Fibroblast of mammary gland (primary cell): Measurements from ENCODE around the gene PNN.
"Not testable (repeated sequence)": the region's sequence is repeated elsewhere in the genome, so short reads cannot be mapped to it uniquely, and the experiment has no call there.

Source experiments
- DNase-seq: peaks from one replicate; pipeline ENCODE4 v3.0.0-alpha.2; 2010; ENCODE audit warnings: low read depth
- H3K4me3 ChIP-seq: 2 replicates; pipeline ENCODE4 v1.5.1; 2011; ENCODE audit warnings: low read depth, mild to moderate bottlenecking, low read length, moderate library complexity; ENCODE audit not compliant: control insufficient read depth
- TF ChIP-seq, protein P1 (sequence below): conservative IDR thresholded peaks from 2 replicates; pipeline ENCODE4 v1.5.1; 2011; ENCODE audit warnings: low read depth, low read length, inconsistent platforms; ENCODE audit not compliant: control insufficient read depth, insufficient read depth

The PNN gene

DNA sequence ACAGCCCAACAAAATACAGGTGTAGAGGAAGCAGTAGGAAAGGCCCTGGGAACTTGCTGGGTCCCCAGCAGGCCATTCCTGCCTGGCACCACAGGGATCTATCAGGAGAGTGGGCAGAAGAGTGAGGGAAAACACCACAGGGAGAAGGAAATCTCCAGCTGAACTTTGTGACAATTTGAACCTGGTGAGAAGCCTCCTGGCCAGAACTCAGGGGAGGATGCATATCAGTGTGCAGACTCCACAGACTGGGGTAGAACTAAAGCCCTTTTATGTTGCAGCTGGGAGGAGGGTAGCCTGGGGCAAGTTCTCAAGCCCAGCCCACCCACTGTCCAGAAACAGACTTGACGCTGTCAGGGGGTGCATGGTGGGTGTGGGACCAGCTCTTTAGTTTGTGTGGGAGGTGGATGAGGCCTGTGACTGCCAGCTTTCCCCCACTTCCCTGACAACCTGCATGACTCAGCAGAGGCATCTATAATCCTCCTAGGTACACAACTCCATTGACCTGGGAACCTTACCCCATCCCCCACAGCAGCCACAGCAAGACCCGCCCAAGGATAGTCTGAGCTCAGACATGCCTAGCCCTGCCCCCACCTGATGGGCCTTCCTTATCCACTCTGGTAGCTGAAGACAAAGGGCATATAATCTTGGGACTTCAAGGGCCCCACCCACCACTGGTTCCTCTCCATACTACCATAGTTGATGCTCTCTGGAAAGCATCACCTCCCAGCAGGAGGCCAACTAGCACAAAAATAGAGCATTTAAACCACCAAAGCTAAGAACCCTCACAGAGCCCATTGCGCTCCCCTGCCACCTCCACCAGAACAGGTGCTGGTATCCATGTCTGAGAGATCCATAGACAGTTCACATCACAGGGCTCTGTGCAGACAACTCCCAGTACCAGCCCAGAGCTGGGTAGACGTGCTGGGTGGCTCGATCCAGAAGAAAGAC, 28.9 kb downstream of the PNN start:
- H3K4me3 ChIP-seq, result no peak overlapping the region
- DNase-seq, result no peak
- TF ChIP-seq, protein P1, sequence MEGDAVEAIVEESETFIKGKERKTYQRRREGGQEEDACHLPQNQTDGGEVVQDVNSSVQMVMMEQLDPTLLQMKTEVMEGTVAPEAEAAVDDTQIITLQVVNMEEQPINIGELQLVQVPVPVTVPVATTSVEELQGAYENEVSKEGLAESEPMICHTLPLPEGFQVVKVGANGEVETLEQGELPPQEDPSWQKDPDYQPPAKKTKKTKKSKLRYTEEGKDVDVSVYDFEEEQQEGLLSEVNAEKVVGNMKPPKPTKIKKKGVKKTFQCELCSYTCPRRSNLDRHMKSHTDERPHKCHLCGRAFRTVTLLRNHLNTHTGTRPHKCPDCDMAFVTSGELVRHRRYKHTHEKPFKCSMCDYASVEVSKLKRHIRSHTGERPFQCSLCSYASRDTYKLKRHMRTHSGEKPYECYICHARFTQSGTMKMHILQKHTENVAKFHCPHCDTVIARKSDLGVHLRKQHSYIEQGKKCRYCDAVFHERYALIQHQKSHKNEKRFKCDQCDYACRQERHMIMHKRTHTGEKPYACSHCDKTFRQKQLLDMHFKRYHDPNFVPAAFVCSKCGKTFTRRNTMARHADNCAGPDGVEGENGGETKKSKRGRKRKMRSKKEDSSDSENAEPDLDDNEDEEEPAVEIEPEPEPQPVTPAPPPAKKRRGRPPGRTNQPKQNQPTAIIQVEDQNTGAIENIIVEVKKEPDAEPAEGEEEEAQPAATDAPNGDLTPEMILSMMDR, result no peak

DNA sequence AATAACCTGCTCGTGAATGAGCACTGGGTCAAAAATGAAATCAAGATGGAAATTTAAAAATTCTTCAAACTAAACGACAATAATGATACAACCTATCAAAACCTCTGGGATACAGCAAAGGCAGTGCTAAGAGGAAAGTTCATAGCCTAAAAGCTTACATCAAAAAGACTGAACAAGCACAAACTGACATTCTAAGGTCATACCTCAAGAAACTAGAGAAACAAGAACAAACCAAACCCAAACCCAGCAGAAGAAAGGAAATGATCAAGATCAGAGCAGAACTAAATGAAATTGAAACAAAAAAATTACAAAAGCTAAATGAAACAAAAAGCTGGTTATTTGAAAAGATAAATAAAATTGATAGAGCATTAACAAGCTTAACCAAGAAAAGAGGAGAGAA, 32.4 kb downstream of the PNN start:
- not testable (repeated sequence) for DNase-seq

DNA sequence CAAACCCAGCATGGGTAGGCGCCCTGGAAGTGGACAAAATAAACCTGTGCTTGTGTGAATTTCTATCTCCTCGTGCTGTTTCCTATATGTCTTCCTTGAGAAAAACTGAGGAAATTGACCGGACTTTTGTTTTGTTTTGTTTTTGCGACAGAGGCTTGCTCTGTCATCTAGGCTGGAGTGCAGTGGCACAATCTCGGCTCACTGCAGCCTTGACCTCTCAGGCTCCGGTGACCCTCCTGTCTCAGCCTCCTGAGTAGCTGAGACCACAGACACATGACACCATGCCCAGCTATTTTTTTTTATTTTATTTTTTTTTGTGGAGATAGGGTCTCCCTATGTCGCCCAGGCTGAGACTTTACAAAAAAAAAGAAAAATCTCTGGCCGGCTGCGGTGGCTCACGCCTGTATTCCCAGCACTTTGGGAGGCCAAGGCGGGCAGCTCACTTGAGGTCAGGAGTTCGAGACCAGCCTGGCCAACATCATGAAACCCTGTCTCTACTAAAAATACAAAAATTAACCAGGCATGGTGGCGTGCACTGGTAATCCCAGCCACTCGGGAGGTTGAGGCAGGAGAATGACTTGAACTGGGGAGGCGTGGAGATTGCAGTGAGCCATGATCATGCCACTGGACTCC, 36.2 kb downstream of the PNN start:
- no peak for DNase-seq
- TF ChIP-seq, protein P1, result no peak

More for the DNA sequence above, 32.4 kb downstream of the PNN start:
- H3K4me3 ChIP-seq, result not testable (repeated sequence)

DNA sequence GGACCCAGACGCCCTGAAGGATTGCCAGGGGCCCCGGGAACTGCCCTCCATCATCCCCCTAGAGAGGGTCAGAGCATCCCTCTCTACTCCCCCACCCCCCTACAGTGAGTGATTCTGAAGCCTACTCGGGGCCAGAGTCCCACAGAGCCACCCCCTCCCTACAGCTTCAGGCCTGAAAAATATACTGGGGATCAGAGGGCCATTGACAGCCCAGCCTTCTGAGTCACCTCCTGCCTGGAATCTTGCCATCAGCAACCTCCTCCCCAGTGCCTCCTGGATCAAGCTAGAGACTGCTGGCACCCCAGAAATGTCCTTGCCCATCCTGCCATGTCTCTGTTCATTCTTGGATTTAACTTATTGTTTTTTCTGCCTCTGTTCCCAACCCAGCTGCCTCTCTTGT, 37.0 kb downstream of the PNN start:
- DNase-seq, result peak; percentile 23
- H3K4me3 ChIP-seq, result no peak overlapping the region
- TF ChIP-seq, protein P1, result no peak

More for the DNA sequence above, 36.2 kb downstream of the PNN start:
- H3K4me3 ChIP-seq, result no peak overlapping the region

DNA sequence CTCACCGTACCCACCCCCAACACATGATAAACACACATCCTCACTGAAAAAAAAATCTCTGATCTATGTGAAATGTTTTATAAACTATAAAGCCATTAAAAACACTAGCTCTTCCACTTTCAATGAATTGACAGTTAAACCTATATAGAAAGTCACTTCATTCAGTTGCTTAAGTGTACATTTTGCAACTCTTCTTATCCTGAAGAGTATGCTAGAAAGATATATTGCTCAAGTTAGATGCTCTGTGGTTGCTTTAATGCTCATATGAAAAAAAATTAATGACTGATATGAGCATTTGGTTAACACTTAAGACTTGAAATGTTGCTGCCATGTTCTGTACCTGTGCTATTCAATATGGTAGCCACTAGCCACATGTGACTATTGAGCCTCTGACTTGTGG, 37.6 kb downstream of the PNN start:
- no peak for DNase-seq
- TF ChIP-seq, protein P1, result no peak
- H3K4me3 ChIP-seq, result no peak overlapping the region

DNA sequence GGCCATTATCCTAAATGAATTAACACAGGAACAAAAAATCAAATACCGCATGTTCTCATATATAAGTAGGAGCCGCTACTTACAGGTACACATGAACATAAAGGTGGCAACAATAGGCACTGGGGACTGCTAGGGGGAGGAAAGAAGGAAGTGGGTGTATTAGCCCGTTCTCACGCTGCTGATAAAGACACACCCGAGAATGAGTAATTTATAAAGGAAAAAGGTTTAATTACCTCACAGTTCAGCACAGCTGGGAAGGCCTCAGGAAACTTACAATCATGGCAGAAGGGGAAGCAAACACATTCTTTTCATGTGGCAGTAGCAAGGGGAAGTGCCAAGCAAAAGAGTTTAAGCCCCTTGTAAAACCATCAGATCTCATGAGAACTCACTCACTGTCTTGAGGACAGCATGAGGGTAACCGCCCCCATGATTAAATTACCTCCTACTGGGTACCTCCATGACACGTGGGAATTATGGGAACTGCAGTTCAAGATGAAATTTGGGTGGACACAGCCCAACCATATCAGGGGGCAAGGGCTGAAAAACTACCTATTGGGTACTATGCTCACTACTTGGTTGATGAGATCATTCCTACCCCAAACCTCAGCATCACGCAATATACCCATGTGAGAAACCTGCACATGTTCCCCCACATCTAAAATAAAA, 42.3 kb downstream of the PNN start:
- TF ChIP-seq, protein P1, result no peak
- no peak for DNase-seq
- no peak overlapping the region for H3K4me3 ChIP-seq
